C4-2B (cell line): ENCODE data around the gene TMEM61.

Experiments used
- ZFX ChIP-seq: fragments of 450-650 bp; IDR thresholded peaks from 2 replicates; pipeline ENCODE4 v1.6.1; 2017
- TF ChIP-seq, protein P1 (sequence below): fragments of 450-650 bp; conservative IDR thresholded peaks from 2 replicates; pipeline ENCODE4 v1.5.1; 2017; ENCODE audit warnings: mild to moderate bottlenecking

DNA sequence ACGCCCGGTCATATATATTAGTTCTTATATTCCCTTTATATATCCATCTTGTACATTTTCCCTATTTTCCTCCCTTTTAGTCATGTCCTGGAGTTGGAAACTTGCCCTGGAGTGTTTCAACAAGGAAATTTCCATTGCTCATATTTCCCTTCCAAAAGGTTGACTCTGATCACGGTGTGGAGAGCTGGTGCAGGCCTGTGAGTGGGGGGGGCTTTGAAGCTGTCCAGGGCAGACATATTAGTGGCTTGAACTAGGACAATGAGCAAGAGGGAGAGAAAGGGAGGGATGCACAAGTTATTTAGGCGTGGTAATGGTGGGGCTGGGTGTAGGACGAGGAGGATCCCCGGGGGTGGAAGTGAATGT lies 30.4 kb upstream of the TMEM61 start:
- TF ChIP-seq, protein P1, sequence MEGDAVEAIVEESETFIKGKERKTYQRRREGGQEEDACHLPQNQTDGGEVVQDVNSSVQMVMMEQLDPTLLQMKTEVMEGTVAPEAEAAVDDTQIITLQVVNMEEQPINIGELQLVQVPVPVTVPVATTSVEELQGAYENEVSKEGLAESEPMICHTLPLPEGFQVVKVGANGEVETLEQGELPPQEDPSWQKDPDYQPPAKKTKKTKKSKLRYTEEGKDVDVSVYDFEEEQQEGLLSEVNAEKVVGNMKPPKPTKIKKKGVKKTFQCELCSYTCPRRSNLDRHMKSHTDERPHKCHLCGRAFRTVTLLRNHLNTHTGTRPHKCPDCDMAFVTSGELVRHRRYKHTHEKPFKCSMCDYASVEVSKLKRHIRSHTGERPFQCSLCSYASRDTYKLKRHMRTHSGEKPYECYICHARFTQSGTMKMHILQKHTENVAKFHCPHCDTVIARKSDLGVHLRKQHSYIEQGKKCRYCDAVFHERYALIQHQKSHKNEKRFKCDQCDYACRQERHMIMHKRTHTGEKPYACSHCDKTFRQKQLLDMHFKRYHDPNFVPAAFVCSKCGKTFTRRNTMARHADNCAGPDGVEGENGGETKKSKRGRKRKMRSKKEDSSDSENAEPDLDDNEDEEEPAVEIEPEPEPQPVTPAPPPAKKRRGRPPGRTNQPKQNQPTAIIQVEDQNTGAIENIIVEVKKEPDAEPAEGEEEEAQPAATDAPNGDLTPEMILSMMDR: no peak
- TF ChIP-seq ZFX: no peak
